Mammary epithelial cell (primary cell): Measurements from ENCODE around the gene ABCC4.

Experiments
- EZH2 ChIP-seq: IDR thresholded peaks from 2 replicates; pipeline ENCODE4 v1.6.1; 2012; ENCODE audit warnings: low read length, inconsistent platforms, borderline replicate concordance
- TF ChIP-seq, protein P1 (sequence below), 2 donors: IDR thresholded peaks in 1 of 2; conservative IDR thresholded peaks in 1 of 2; 2 replicates each; pipeline ENCODE4 v1.5.1; 2011 to 2012; ENCODE audit warnings: inconsistent platforms in 2 of 2, low read length in 2 of 2, mild to moderate bottlenecking in 2 of 2, control low read depth in 1 of 2, low read depth in 1 of 2; ENCODE audit not compliant: insufficient read depth in 1 of 2; ENCODE audit errors: extremely low read depth in 1 of 2

DNA sequence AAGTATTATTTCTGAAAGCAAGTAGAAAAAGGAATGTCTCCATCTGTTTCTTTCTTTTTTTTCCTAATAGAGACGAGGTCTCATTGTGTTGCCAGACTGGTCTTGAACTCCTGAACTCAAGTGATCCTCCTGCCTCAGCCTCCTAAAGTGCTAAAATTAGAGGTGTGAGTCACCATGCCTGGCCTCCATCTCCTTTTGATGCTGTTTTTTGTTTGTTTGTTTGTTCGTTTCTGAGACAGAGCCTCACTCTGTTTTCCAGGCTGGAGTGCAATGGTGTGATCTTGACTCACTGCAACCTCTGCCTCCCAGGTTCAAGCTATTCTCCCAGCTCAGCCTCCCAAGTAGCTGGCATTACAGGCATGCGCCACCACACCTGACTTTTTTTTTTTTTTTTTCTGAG lies 14.5 kb upstream of the ABCC4 start:
- TF ChIP-seq, protein P1, sequence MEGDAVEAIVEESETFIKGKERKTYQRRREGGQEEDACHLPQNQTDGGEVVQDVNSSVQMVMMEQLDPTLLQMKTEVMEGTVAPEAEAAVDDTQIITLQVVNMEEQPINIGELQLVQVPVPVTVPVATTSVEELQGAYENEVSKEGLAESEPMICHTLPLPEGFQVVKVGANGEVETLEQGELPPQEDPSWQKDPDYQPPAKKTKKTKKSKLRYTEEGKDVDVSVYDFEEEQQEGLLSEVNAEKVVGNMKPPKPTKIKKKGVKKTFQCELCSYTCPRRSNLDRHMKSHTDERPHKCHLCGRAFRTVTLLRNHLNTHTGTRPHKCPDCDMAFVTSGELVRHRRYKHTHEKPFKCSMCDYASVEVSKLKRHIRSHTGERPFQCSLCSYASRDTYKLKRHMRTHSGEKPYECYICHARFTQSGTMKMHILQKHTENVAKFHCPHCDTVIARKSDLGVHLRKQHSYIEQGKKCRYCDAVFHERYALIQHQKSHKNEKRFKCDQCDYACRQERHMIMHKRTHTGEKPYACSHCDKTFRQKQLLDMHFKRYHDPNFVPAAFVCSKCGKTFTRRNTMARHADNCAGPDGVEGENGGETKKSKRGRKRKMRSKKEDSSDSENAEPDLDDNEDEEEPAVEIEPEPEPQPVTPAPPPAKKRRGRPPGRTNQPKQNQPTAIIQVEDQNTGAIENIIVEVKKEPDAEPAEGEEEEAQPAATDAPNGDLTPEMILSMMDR (conservative IDR thresholded peaks at IDR 0.05 in 1 of 2, IDR thresholded peaks at IDR 0.05 in 1 of 2; ENCODE audit: extremely low read depth in 1 of 2, insufficient read depth in 1 of 2, low read depth in 1 of 2, low read length in 2 of 2), result no peak
- no peak for TF ChIP-seq EZH2
